Astrocyte (in vitro differentiated cells and primary cell): Measurements from ENCODE around the gene EIF4E1B. TPM values are rescaled to one million over a fixed set of nuclear protein-coding genes. Genes with fewer than 3 reads are reported as not detected.

Experiments
- DNase-seq: peaks from one replicate; pipeline ENCODE4 v3.0.0-alpha.2; 2010; ENCODE audit warnings: low read depth
- FAIRE-seq: peaks from 2 replicates; lab custom pipeline; 2011; peaks lifted over from hg19 to GRCh38; lab: Jason Lieb, UNC
- H2AFZ ChIP-seq: 2 replicates; pipeline ENCODE4 v1.6.0; 2012; ENCODE audit warnings: low read depth, low read length, inconsistent platforms
- H3K27ac ChIP-seq: 2 replicates; pipeline ENCODE4 v1.5.1; 2011; ENCODE audit warnings: low read depth, low read length, inconsistent platforms
- H3K27me3 ChIP-seq: 2 replicates; pipeline ENCODE4 v1.6.0; 2011; ENCODE audit warnings: low read length, inconsistent platforms; ENCODE audit not compliant: insufficient read depth
- H3K36me3 ChIP-seq: 2 replicates; pipeline ENCODE4 v1.5.1; 2011; ENCODE audit warnings: low read length, inconsistent platforms; ENCODE audit not compliant: insufficient read depth
- H3K4me1 ChIP-seq: 2 replicates; pipeline ENCODE4 v1.5.1; 2011; ENCODE audit warnings: low read length, inconsistent platforms; ENCODE audit not compliant: insufficient read depth
- H3K4me2 ChIP-seq: 2 replicates; pipeline ENCODE4 v1.6.0; 2012; ENCODE audit warnings: low read length, inconsistent platforms
- H3K4me3 ChIP-seq: 2 replicates; pipeline ENCODE4 v1.5.1; 2011; ENCODE audit warnings: low read depth, mild to moderate bottlenecking, low read length, inconsistent platforms; ENCODE audit not compliant: insufficient read depth
- H3K79me2 ChIP-seq: 2 replicates; pipeline ENCODE4 v1.6.0; 2012; ENCODE audit warnings: mild to moderate bottlenecking, low read length, inconsistent platforms; ENCODE audit not compliant: insufficient read depth
- H3K9ac ChIP-seq: 2 replicates; pipeline ENCODE4 v1.6.0; 2012; ENCODE audit warnings: mild to moderate bottlenecking, low read length, inconsistent platforms
- H3K9me3 ChIP-seq: 2 replicates; pipeline ENCODE4 v1.5.1; 2012; ENCODE audit warnings: low read depth, mild to moderate bottlenecking, low read length, inconsistent platforms; ENCODE audit not compliant: insufficient read depth
- H4K20me1 ChIP-seq: 2 replicates; pipeline ENCODE4 v1.6.0; 2012; ENCODE audit warnings: low read length, inconsistent platforms; ENCODE audit not compliant: insufficient read depth
- H3K27ac Mint-ChIP-seq: one replicate; pipeline ENCODE4 v1.8.0; 2021; ENCODE audit warnings: mild to moderate bottlenecking, mixed read lengths; ENCODE audit not compliant: unreplicated experiment
- H3K27me3 Mint-ChIP-seq: one replicate; pipeline ENCODE4 v1.8.0; 2021; ENCODE audit warnings: low read depth, mixed read lengths; ENCODE audit not compliant: unreplicated experiment
- H3K36me3 Mint-ChIP-seq: one replicate; pipeline ENCODE4 v1.8.0; 2021; ENCODE audit warnings: low read depth, mixed read lengths; ENCODE audit not compliant: unreplicated experiment
- H3K4me1 Mint-ChIP-seq: one replicate; pipeline ENCODE4 v1.8.0; 2021; ENCODE audit warnings: low read depth, mixed read lengths; ENCODE audit not compliant: unreplicated experiment
- H3K4me3 Mint-ChIP-seq: one replicate; pipeline ENCODE4 v1.8.0; 2021; ENCODE audit warnings: mild to moderate bottlenecking, moderate library complexity, mixed read lengths; ENCODE audit not compliant: unreplicated experiment
- H3K9me3 Mint-ChIP-seq: one replicate; pipeline ENCODE4 v1.8.0; 2021; ENCODE audit warnings: mild to moderate bottlenecking, mixed read lengths; ENCODE audit not compliant: unreplicated experiment
- CTCF ChIP-seq: IDR thresholded peaks from 2 replicates; pipeline ENCODE4 v1.5.1; 2011; ENCODE audit warnings: low read depth, mild to moderate bottlenecking, inconsistent platforms, low read length, moderate library complexity; ENCODE audit not compliant: insufficient read depth
- EZH2 ChIP-seq: IDR thresholded peaks from 2 replicates; pipeline ENCODE4 v1.6.1; 2012; ENCODE audit warnings: mild to moderate bottlenecking, low read length, inconsistent platforms; ENCODE audit not compliant: insufficient read depth
- total RNA-seq: library from RNA; stranded (reverse); gene quantifications from 2 replicates; pipeline ENCODE4 v1.2.1, GENCODE V29; 2021

EIF4E1B gene
- total RNA-seq, 1 donor from 2014 or later: not detected

- Mint-ChIP-seq H3K4me3 (no peak overlapping the region), H3K9me3 (peaks cover 3% of the 10 kb centered on the region), H3K27me3 (peaks cover 30% of the 10 kb centered on the region), H3K4me1 (peaks cover 5% of the 10 kb centered on the region), H3K36me3 (no peaks in the 10 kb centered on the region), H3K27ac (no peak overlapping the region)
- no peak overlapping the region for H3K4me3 ChIP-seq
- FAIRE-seq: no peak
- H3K27me3 ChIP-seq: peaks cover 4% of the 10 kb centered on the region
- H3K27ac ChIP-seq: no peak overlapping the region
- H3K79me2 ChIP-seq: peaks cover 4% of the 10 kb centered on the region
- DNase-seq: no peak
- no peaks in the 10 kb centered on the region for H4K20me1 ChIP-seq
- H3K4me1 ChIP-seq: peaks cover 5% of the 10 kb centered on the region
- no peak overlapping the region for H3K9ac ChIP-seq
- TF ChIP-seq CTCF (no peak), EZH2 (no peak)
- H3K4me2 ChIP-seq: no peak overlapping the region
- no peak overlapping the region for H2AFZ ChIP-seq
- H3K9me3 ChIP-seq: no peaks in the 10 kb centered on the region
- no peaks in the 10 kb centered on the region for H3K36me3 ChIP-seq
Measured at GRCh38 chr5:176642675-176643490, 12.4 kb downstream of the EIF4E1B start.

- DNase-seq (no peak), FAIRE-seq (no peak)
- H3K9ac ChIP-seq: no peak overlapping the region
- H3K36me3 Mint-ChIP-seq: no peaks in the 10 kb centered on the region
- H3K27me3 ChIP-seq: no peaks in the 10 kb centered on the region
- no peak overlapping the region for H3K27ac Mint-ChIP-seq
- H3K4me2 ChIP-seq: no peak overlapping the region
- H3K27ac ChIP-seq: no peak overlapping the region
- H2AFZ ChIP-seq: no peak overlapping the region
- H3K36me3 ChIP-seq: no peaks in the 10 kb centered on the region
- H3K4me1 Mint-ChIP-seq: peaks cover 8% of the 10 kb centered on the region
- peaks cover 24% of the 10 kb centered on the region for H3K27me3 Mint-ChIP-seq
- H3K4me3 ChIP-seq: no peak overlapping the region
- H3K9me3 ChIP-seq: no peaks in the 10 kb centered on the region
- H3K79me2 ChIP-seq: peaks cover 12% of the 10 kb centered on the region
- H3K4me1 ChIP-seq: peaks cover 13% of the 10 kb centered on the region
- H3K9me3 Mint-ChIP-seq: peaks cover 3% of the 10 kb centered on the region
- TF ChIP-seq CTCF: no peak
- TF ChIP-seq EZH2: no peak
- H4K20me1 ChIP-seq: peaks cover 7% of the 10 kb centered on the region
- H3K4me3 Mint-ChIP-seq: no peak overlapping the region
Measured at GRCh38 chr5:176643491-176644219, 13.2 kb downstream of the EIF4E1B start.
